Stimulated activated CD8-positive, alpha-beta memory T cell treated with anti-CD3 and anti-CD28 coated beads, Interleukin-7, amount 100 ng/mL, for 24 hours (primary cell): Measurements from ENCODE around the gene SRCAP.

ENCODE experiments used
- DNase-seq: peaks from one replicate; pipeline ENCODE4 v3.0.0-alpha.2; 2020; ENCODE audit warnings: low read depth

The SRCAP gene

GRCh38 chr16:30736995-30737793 is 38.2 kb downstream of the SRCAP start:
- no peak for DNase-seq

DNA sequence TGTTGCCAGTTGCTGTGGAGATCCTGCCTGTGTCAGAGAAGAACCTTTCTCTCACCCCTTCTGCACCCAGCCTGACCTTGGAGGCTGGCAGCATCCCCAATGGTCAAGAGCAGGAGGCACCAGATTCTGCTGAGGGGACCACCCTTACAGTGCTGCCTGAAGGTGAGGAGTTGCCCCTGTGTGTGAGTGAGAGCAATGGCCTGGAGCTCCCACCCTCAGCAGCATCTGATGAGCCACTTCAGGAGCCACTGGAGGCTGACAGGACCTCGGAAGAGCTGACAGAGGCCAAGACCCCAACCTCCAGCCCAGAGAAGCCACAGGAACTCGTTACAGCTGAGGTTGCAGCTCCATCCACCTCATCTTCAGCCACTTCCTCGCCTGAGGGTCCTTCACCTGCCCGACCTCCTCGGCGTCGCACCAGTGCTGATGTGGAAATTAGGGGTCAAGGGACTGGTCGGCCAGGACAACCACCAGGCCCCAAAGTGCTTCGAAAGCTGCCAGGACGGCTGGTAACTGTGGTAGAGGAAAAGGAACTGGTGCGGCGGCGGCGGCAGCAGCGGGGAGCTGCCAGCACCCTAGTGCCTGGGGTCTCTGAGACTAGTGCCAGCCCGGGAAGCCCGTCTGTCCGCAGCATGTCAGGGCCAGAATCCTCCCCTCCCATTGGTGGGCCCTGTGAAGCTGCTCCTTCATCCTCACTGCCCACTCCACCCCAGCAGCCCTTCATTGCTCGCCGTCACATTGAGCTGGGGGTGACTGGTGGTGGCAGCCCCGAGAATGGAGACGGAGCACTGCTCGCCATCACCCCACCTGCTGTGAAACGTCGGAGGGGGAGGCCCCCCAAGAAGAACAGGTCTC is 39.0 kb downstream of the SRCAP start:
- DNase-seq, result no peak

DNA sequence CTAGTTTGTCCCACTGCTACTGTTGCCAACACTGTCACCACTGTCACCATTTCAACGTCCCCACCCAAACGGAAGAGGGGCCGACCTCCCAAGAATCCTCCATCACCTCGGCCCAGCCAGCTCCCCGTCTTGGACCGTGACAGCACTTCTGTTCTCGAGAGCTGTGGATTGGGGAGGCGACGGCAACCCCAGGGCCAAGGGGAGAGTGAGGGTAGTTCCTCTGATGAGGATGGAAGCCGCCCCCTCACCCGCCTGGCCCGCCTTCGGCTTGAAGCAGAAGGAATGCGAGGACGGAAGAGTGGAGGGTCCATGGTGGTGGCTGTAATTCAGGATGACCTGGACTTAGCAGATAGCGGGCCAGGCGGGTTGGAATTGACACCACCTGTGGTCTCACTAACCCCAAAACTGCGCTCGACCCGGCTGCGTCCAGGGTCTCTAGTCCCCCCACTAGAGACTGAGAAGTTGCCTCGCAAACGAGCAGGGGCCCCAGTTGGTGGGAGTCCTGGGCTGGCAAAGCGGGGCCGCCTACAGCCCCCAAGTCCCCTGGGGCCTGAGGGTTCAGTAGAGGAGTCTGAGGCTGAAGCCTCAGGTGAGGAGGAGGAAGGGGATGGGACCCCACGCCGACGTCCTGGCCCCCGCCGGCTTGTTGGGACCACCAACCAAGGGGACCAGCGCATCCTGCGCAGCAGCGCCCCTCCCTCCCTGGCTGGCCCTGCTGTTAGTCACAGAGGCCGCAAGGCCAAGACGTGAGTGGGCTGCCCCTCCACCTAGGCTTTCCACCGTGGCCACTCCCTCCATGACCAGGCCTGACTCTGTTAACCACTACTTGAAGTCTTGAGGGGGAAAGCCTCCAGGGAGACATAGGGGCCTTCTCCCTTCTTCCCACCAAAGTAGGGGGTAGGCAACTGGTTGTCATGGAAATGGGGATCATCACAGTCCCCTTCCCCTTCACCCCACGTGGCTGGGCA is 40.3 kb downstream of the SRCAP start:
- no peak for DNase-seq

- DNase-seq, result no peak
Measured at GRCh38 chr16:30740364-30741251, 41.6 kb downstream of the SRCAP start.

DNA sequence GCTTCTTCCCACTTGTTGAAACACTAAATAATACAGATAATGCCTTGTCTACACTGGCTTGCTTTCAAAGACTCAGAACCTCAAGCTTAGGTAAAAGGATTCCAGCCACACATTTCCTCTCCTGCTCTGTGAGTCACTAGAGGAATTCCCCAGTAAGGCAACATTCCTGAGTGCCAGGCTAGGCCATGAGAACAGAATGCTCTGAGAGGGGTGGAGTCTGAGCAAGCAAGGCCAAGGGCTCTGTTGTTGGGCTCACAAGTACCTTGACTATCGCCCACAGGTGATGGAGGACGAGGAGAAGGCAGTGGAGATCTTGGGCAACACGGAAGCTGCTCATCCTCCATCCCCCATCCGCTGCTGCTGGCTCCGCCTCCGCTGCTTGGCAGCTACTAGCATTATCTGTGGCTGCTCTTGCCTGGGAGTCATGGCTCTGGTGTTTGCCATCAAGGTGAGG is 42.5 kb downstream of the SRCAP start:
- no peak for DNase-seq

GRCh38 chr16:30743716-30744115 is 44.7 kb downstream of the SRCAP start:
- no peak for DNase-seq

DNA sequence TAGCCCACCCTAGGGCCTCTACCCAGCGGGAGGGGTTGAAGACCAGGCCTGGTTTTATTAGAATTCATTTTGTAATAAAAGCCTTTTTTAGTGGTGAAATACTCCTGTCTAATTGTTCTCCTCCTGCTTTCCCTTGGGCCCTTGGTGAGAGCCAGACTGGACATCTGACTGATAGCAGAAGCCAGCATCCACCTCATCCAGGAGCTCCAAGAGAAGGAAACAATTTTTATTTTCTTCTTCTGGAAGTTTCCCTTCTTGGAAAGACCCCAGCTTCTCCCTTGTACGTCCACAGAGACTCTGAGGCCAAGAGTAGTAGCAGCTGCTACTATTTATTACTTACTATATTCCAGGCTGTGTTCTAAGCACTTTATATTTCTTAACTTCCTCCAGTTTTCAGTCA is 45.2 kb downstream of the SRCAP start:
- DNase-seq, result no peak

DNA sequence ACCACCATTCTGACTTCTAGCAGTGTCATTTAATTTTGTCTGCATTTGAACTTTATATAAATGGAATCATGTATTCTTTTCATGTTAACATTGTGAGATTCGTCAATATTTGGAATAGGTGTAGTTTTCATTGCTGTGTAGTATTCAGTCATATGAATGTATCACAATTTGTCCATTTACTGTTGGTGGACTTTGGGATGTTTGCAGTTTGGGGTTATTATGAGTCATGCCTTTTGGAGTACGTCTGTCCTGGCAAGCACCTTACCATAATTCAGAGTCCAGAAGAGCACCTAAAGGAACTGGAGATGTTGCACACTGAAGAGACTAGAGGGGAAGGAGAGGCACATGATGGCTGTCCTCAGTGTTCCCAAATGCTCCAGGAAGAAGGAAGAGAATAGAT is 46.1 kb downstream of the SRCAP start:
- no peak for DNase-seq

- DNase-seq, result no peak
Measured at GRCh38 chr16:30746638-30747175, 47.7 kb downstream of the SRCAP start.

DNA sequence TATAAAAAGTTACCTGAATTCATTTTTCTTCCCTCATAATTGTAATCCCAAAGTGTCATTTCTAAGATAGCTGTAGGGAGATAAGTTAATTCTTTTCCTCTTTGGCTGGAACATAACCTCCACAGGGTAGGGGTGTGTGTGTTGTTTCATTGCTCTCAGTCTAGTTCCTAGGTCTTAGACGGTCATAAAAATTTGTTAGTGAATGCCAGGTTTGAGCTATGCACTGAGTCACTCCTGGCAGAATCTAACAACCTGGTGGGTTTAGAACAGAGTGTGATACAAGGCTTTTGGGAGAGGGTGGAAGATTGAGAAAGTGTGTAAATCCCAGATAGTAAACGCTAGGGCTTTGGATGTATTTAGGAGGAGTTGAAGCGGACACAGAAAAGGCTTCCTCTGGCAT is 48.4 kb downstream of the SRCAP start:
- no peak for DNase-seq

- peak; percentile 94 for DNase-seq
Measured at GRCh38 chr16:30747799-30748633, 49.0 kb downstream of the SRCAP start, which contains the start of gene PHKG2. PHKG2 (plus strand) TSS chr16:30748425; CDS start chr16:30748821, 396 bp downstream.

DNA sequence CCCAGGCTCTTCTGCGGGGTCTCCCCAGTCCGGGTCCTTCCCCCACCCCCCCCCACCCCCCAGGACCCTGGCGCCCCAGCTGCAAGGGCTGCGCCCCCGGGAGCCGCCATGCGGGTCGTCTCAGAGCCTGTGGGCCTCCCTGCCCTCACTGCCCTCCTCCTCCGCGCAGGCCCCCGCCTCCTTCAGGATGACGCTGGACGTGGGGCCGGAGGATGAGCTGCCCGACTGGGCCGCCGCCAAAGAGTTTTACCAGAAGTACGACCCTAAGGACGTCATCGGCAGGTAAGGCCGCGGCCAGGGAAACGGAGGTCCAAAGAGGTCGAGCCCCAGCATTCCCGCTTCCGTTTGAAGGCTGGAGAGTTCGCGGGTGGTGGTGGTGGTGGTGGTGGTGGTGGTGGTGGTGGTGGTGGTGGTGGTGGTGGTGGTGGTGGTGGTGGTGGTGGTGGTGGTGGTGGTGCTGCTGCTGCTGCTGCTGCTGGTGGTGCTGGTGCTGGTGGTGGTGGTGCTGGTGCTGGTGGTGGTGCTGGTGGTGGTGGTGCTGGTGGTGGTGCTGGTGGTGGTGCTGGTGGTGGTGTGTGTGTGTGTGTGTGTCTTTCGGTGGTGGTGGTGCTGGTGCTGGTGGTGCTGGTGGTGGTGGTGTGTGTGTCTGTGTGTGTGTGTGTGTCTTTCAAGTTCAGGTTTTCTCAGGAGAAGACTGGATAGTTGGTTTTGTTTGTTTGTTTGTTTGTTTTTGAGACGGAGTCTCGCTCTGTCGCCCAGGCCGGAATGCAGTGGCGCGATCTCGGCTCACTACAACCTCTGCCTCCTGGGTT is 49.9 kb downstream of the SRCAP start:
- DNase-seq, result no peak

DNA sequence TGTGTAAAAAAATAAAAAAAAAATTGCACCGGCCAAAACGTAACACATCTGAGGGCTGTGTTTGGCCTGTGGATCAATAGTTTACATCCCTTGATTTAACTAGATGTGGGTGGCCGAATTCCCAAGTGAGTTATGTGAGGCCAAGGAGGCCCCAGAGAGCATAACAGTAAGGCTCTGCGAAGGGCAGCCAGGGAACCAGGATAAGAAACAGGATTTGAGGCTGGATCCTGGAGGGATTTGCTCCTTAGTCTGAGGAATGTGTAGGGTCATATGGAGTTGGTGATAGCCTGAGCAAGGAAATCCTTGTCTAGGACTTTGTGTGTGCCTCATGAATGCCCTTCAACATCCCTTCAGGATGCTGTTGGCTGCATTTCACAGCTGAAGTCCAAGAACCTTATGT is 51.2 kb downstream of the SRCAP start:
- no peak for DNase-seq

GRCh38 chr16:30750876-30751465 is 52.0 kb downstream of the SRCAP start:
- no peak for DNase-seq

GRCh38 chr16:30753596-30753995 is 54.6 kb downstream of the SRCAP start:
- DNase-seq, result no peak

DNA sequence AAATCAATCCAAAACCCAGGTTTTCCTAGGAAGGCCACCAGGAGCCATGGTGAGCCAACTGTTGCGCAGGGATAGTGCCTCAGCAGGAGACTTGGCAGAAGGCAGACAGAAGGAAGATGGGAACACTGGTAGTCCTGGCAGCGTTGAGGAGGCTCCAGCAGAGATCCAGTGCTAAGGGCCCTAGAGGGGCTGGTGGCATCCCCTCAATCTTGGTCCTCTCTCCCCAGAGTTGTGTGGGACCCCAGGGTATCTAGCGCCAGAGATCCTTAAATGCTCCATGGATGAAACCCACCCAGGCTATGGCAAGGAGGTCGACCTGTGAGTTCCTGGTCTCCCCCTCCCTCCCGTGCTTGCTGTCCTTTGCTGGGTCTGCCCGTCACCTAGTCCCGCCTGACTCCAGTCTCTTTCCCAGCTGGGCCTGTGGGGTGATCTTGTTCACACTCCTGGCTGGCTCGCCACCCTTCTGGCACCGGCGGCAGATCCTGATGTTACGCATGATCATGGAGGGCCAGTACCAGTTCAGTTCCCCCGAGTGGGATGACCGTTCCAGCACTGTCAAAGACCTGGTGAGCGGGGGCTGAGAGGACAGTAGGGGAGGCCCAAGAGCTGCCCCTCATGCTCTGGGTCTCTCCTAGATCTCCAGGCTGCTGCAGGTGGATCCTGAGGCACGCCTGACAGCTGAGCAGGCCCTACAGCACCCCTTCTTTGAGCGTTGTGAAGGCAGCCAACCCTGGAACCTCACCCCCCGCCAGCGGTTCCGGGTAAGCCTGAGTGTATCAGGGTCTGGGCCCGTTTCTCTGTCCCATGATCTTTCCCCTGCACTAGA is 57.2 kb downstream of the SRCAP start:
- DNase-seq, result no peak

- DNase-seq, result no peak
Measured at GRCh38 chr16:30756781-30757100, 57.8 kb downstream of the SRCAP start.

DNA sequence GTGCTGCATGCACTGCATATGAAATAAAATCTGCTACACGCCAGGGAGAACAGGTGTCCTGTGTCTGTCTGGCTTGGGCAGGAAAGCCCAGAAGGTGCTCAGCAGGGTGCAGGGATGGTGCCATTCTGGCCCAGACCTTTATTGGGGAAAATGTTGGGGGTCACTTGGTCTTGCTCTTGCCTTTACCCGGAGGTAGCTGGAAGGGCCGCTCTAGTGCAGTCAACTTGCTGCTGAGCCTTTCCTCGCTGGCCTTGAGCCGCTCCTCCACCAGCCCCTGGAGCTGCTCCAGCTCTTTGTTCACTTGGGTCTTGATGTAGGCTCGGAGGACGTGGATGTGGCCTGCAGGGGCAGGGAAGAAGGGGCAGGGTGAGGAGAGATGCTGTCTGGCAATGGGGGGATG is 58.3 kb downstream of the SRCAP start:
- no peak for DNase-seq
